HepG2 (cell line): ENCODE measurements around the gene HLA-DPA1. TPM values are rescaled to one million over a fixed set of nuclear protein-coding genes. Genes with fewer than 3 reads are reported as not detected.

ENCODE experiments used
- KLF12 ChIP-seq: sonication (generic); formaldehyde crosslinking; IDR thresholded peaks from 2 replicates; pipeline ENCODE4 v1.4.0; 2020; ENCODE audit warnings: missing genetic modification reagents, borderline replicate concordance
- KLF9 ChIP-seq: IDR thresholded peaks from 2 replicates; pipeline ENCODE4 v1.6.1; 2016; ENCODE audit warnings: low read depth
- NRL ChIP-seq: sonication (generic); formaldehyde crosslinking; IDR thresholded peaks from 2 replicates; pipeline ENCODE4 v1.5.0; 2020; ENCODE audit warnings: missing genetic modification reagents, mild to moderate bottlenecking, moderate library complexity, borderline replicate concordance
- POLR2A ChIP-seq, 2 experiments: IDR thresholded peaks; 2 replicates each; pipeline ENCODE4 v1.6.1; 2011; ENCODE audit warnings: low read depth in 2 of 2, low read length in 2 of 2, mild to moderate bottlenecking in 1 of 2, moderate library complexity in 1 of 2; ENCODE audit not compliant: insufficient read depth in 1 of 2
- SNRNP70 ChIP-seq: fragments of 200-400 bp; formaldehyde crosslinking; IDR thresholded peaks from 2 replicates; pipeline ENCODE4 v1.6.1; 2017; ENCODE audit warnings: mild to moderate bottlenecking, low read depth, low read length, moderate library complexity
- SRF ChIP-seq: IDR thresholded peaks from 2 replicates; pipeline ENCODE4 v1.6.1; 2011; ENCODE audit warnings: mild to moderate bottlenecking, low read depth, low read length, moderate library complexity
- SRSF9 ChIP-seq: fragments of 200-400 bp; formaldehyde crosslinking; IDR thresholded peaks from 2 replicates; pipeline ENCODE4 v1.6.1; 2018; ENCODE audit warnings: borderline replicate concordance, mild to moderate bottlenecking, low read depth, low read length; ENCODE audit not compliant: insufficient read depth, poor library complexity, severe bottlenecking
- TAF15 ChIP-seq: fragments of 200-400 bp; formaldehyde crosslinking; IDR thresholded peaks from one replicate; pipeline ENCODE4 v1.6.1; 2018; ENCODE audit warnings: mild to moderate bottlenecking, low read depth, low read length; ENCODE audit not compliant: poor library complexity, severe bottlenecking
- ZNF589 ChIP-seq: sonication (generic); formaldehyde crosslinking; conservative IDR thresholded peaks from 2 replicates; pipeline ENCODE4 v1.8.0; 2022; ENCODE audit warnings: mild to moderate bottlenecking, moderate library complexity, missing genetic modification reagents
- polyA plus RNA-seq, 8 experiments: library from polyadenylated mRNA; depleted of rRNA in 3 of 8; stranded (reverse) in 7 of 8; unstranded in 1 of 8; fragments of >200 nt; fragmentation: Illumina TruSeq in 4 of 8; extraction: Trizol in 4 of 8; gene quantifications; 2 replicates each; pipeline versions ENCODE4 v1.2.1 to v1.2.3, GENCODE V29; 2011 to 2016; ENCODE audit warnings: low read depth in 4 of 8, missing spikeins in 1 of 8, mixed read lengths in 1 of 8; ENCODE audit not compliant: insufficient read depth in 1 of 8
- total RNA-seq, 5 experiments: library from RNA; depleted of rRNA; stranded (reverse); fragments of >200 nt; fragmentation: Illumina TruSeq; extraction: Trizol; gene quantifications; 2 replicates each; pipeline ENCODE4 v1.2.3, GENCODE V29; 2016; ENCODE audit warnings: low read depth in 1 of 5
- TF ChIP-seq, protein P1 (sequence below): sonication (generic); formaldehyde crosslinking; IDR thresholded peaks from 2 replicates; pipeline ENCODE4 v1.8.0; 2022; ENCODE audit warnings: missing genetic modification reagents, mild to moderate bottlenecking, borderline replicate concordance
- TF ChIP-seq, protein P2 (sequence below), 2 experiments: fragments of 450-650 bp in 1 of 2; sonication (generic) in 1 of 2; formaldehyde crosslinking in 1 of 2; IDR thresholded peaks; 2 replicates each; pipeline versions ENCODE4 v1.6.1 to v1.8.0; 2016 to 2022; ENCODE audit warnings: antibody characterized with exemption in 1 of 2, mild to moderate bottlenecking in 1 of 2, missing genetic modification reagents in 1 of 2

The HLA-DPA1 gene
- total and polyA plus RNA-seq, 2 of the 13 experiments (the other 11 are each of a cell fraction or from before 2014, with no cell fraction given) = not detected

DNA sequence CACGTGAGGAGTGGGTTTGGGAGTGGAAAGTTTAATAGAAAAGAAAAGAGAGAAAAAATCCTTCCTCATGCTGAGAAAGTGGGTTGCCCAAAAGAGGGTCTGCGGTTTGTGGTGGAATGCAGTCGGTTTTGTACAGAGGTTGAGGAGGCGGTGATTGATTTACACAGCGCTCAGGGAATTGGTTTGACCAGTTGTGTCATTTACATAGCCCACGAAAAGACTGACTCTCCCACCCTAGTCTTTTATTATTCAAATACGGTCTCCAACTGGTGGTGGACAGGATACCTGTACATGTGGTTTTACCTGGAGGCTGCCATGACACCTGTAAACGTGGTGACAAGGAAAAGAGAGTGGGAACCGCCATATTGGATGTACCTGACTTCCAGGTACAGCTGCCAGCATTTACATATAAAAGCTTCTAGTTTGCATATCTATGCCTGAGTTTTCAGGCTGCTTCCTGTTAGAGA is 44.4 kb upstream of the HLA-DPA1 start (continued):
- TF ChIP-seq KLF12 (CRISPR knock-in tag) = no peak
- TF ChIP-seq KLF9 (CRISPR knock-in tag) = no peak
- TF ChIP-seq, protein P1, sequence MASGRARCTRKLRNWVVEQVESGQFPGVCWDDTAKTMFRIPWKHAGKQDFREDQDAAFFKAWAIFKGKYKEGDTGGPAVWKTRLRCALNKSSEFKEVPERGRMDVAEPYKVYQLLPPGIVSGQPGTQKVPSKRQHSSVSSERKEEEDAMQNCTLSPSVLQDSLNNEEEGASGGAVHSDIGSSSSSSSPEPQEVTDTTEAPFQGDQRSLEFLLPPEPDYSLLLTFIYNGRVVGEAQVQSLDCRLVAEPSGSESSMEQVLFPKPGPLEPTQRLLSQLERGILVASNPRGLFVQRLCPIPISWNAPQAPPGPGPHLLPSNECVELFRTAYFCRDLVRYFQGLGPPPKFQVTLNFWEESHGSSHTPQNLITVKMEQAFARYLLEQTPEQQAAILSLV (CRISPR knock-in tag) = no peak
- TF ChIP-seq, protein P2, sequence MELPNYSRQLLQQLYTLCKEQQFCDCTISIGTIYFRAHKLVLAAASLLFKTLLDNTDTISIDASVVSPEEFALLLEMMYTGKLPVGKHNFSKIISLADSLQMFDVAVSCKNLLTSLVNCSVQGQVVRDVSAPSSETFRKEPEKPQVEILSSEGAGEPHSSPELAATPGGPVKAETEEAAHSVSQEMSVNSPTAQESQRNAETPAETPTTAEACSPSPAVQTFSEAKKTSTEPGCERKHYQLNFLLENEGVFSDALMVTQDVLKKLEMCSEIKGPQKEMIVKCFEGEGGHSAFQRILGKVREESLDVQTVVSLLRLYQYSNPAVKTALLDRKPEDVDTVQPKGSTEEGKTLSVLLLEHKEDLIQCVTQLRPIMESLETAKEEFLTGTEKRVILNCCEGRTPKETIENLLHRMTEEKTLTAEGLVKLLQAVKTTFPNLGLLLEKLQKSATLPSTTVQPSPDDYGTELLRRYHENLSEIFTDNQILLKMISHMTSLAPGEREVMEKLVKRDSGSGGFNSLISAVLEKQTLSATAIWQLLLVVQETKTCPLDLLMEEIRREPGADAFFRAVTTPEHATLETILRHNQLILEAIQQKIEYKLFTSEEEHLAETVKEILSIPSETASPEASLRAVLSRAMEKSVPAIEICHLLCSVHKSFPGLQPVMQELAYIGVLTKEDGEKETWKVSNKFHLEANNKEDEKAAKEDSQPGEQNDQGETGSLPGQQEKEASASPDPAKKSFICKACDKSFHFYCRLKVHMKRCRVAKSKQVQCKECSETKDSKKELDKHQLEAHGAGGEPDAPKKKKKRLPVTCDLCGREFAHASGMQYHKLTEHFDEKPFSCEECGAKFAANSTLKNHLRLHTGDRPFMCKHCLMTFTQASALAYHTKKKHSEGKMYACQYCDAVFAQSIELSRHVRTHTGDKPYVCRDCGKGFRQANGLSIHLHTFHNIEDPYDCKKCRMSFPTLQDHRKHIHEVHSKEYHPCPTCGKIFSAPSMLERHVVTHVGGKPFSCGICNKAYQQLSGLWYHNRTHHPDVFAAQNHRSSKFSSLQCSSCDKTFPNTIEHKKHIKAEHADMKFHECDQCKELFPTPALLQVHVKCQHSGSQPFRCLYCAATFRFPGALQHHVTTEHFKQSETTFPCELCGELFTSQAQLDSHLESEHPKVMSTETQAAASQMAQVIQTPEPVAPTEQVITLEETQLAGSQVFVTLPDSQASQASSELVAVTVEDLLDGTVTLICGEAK (IDR thresholded peaks at IDR 0.05) = no peak
- TF ChIP-seq, protein P2 (CRISPR knock-in tag; IDR thresholded peaks at IDR 0.05) = no peak
- no peak for TF ChIP-seq SNRNP70
- TF ChIP-seq POLR2A (IDR thresholded peaks at IDR 0.05; ENCODE audit: insufficient read depth in 1 of 2, low read depth in 2 of 2, low read length in 2 of 2) = no peak
- TF ChIP-seq TAF15 = no peak
- TF ChIP-seq SRF = no peak
- no peak for TF ChIP-seq ZNF589 (CRISPR knock-in tag)
- TF ChIP-seq NRL = no peak
- no peak for TF ChIP-seq SRSF9
- TF ChIP-seq, all 625 proteins: peak for 0
